A549 (cell line): Measurements from ENCODE around the gene RNF141.

Source experiments
- CTCF ChIP-seq: fragments of >200 bp; sonication (Bioruptor Twin); formaldehyde crosslinking; IDR thresholded peaks from 3 replicates; pipeline ENCODE4 v1.5.1; 2016
- EP300 ChIP-seq, 2 experiments: fragments of >200 bp; sonication (Bioruptor Twin); formaldehyde crosslinking; IDR thresholded peaks; 2 replicates in 1 of 2; 3 replicates in 1 of 2; pipeline ENCODE4 v1.6.1; 2016 to 2017
- HDAC2 ChIP-seq: fragments of 200-600 bp; sonication (generic); IDR thresholded peaks from 2 replicates; pipeline ENCODE4 v1.6.1; 2016
- JUN ChIP-seq, 2 experiments: fragments of >200 bp; sonication (Bioruptor Twin); formaldehyde crosslinking; IDR thresholded peaks; 2 replicates in 1 of 2; 3 replicates in 1 of 2; pipeline ENCODE4 v1.6.1; 2016 to 2017
- KDM1A ChIP-seq: fragments of 200-600 bp; sonication (generic); IDR thresholded peaks from 2 replicates; pipeline ENCODE4 v1.6.1; 2016; ENCODE audit warnings: low read depth, mild to moderate bottlenecking
- KDM5A ChIP-seq: fragments of 200-600 bp; sonication (generic); IDR thresholded peaks from 2 replicates; pipeline ENCODE4 v1.6.1; 2016; ENCODE audit warnings: antibody characterized with exemption, mild to moderate bottlenecking
- MAFK ChIP-seq: fragments of 450-650 bp; IDR thresholded peaks from 2 replicates; pipeline ENCODE4 v1.6.1; 2014; ENCODE audit not compliant: partially characterized antibody
- MAX ChIP-seq: IDR thresholded peaks from 2 replicates; pipeline ENCODE4 v1.6.1; 2012
- NPAS2 ChIP-seq: fragments of 250-450 bp; sonication (Bioruptor Pico); IDR thresholded peaks from 2 replicates; pipeline ENCODE4 v1.8.0; 2022; ENCODE audit warnings: mild to moderate bottlenecking, moderate library complexity, borderline replicate concordance
- NR3C1 ChIP-seq: fragments of >200 bp; sonication (Bioruptor Twin); formaldehyde crosslinking; IDR thresholded peaks from 3 replicates; pipeline ENCODE4 v1.6.1; 2017
- PBX3 ChIP-seq: IDR thresholded peaks from 2 replicates; pipeline ENCODE4 v1.6.1; 2012
- POLR2A ChIP-seq: IDR thresholded peaks from 2 replicates; pipeline ENCODE4 v1.6.1; 2012; ENCODE audit warnings: mild to moderate bottlenecking, low read length
- RCOR1 ChIP-seq: fragments of 150-350 bp; IDR thresholded peaks from 2 replicates; pipeline ENCODE4 v1.6.1; 2014; ENCODE audit warnings: antibody characterized with exemption, low read length, low read depth

GRCh38 chr11:10524471-10524870 lies 16.5 kb downstream of the RNF141 start:
- TF ChIP-seq CTCF, result no peak
- TF ChIP-seq HDAC2, result no peak
- TF ChIP-seq NR3C1, result no peak
- no peak for TF ChIP-seq RCOR1
- TF ChIP-seq EP300 (IDR thresholded peaks at IDR 0.05), result no peak
- no peak for TF ChIP-seq POLR2A
- TF ChIP-seq KDM1A, result no peak
- TF ChIP-seq KDM5A, result no peak
- no peak for TF ChIP-seq MAFK
- no peak for TF ChIP-seq PBX3
- no peak for TF ChIP-seq NPAS2
- no peak for TF ChIP-seq JUN (IDR thresholded peaks at IDR 0.05)
- TF ChIP-seq MAX, result no peak
